ENCODE measurements around the gene MMP13.
A peak's percentile ranks its signal among the peaks of the same experiment; 100 is the strongest.

The MMP13 gene

DNA sequence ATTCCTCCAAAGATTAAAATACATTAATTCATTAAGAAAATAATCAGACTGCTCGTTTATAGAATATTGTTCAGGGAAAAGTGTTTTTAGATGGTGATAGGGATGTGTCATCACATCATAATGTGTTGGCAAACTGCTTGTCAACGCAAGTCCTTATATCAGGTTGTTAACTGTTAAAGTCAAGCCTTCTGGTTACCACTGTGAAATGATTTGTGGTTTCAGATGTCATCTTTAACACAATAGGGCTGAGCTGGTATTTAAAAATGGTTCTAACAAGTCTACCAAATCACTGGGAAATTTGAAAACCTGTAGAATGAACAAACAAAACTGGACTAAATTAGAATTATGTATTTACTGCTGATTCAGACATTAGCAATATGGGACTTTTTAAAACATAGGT lies 2.4 kb upstream of the MMP13 start:
- TF ChIP-seq BHLHE40 (IDR thresholded peaks at IDR 0.05; ENCODE audit: borderline replicate concordance), result no peak
- TF ChIP-seq, protein P1, sequence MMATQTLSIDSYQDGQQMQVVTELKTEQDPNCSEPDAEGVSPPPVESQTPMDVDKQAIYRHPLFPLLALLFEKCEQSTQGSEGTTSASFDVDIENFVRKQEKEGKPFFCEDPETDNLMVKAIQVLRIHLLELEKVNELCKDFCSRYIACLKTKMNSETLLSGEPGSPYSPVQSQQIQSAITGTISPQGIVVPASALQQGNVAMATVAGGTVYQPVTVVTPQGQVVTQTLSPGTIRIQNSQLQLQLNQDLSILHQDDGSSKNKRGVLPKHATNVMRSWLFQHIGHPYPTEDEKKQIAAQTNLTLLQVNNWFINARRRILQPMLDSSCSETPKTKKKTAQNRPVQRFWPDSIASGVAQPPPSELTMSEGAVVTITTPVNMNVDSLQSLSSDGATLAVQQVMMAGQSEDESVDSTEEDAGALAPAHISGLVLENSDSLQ (IDR thresholded peaks at IDR 0.05), result peak; percentile 65; the same call in 1 of the 2 replicates
- DNase-seq (ENCODE audit: extremely low spot score), result no peak
- POLR2A ChIA-PET, result no interaction called here
- CTCF ChIA-PET, result no interaction called here

DNA sequence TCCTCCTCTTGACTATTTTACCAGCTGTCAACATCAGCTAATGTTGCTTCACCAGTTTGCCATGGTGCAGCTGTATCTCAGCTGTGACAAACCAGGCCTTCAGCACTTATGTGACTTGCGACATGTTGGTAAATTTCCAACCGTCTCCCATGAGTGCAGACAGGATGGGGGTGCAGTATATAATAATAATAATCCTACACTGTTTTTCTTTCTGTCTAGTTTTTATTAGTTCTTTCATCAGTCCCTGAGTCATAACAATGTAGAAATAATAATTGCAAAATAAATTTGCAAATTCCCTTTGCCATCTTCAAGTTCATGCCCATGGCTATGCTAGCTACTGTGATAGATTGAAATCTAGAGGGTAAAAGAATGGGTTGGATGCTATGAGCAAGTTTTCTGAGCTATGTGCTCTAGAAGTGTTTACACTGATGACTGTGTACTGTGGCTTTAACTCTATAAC lies 4.9 kb downstream of the MMP13 start:
- CTCF ChIA-PET, result no interaction called here
- no peak for TF ChIP-seq ELF4 (IDR thresholded peaks at IDR 0.05)
- no peak for TF ChIP-seq FOXM1 (IDR thresholded peaks at IDR 0.05; ENCODE audit: borderline replicate concordance)
- no peak for TF ChIP-seq L3MBTL2 (conservative IDR thresholded peaks at IDR 0.05)
- no peak for TF ChIP-seq FOXA1 (IDR thresholded peaks at IDR 0.05)
- no peak for TF ChIP-seq FOXK2 (IDR thresholded peaks at IDR 0.05)
- TF ChIP-seq SP1 (IDR thresholded peaks at IDR 0.05), result no peak
- TF ChIP-seq ZNF384 (IDR thresholded peaks at IDR 0.05), result no peak
- no peak for TF ChIP-seq CTBP1 (IDR thresholded peaks at IDR 0.05; ENCODE audit: borderline replicate concordance)
- no peak for TF ChIP-seq HDGF (IDR thresholded peaks at IDR 0.05; ENCODE audit: borderline replicate concordance)
- TF ChIP-seq, protein P1 (IDR thresholded peaks at IDR 0.05), result no peak
- no peak for DNase-seq (ENCODE audit: extremely low spot score)
- POLR2A ChIA-PET, result no interaction called here

DNA sequence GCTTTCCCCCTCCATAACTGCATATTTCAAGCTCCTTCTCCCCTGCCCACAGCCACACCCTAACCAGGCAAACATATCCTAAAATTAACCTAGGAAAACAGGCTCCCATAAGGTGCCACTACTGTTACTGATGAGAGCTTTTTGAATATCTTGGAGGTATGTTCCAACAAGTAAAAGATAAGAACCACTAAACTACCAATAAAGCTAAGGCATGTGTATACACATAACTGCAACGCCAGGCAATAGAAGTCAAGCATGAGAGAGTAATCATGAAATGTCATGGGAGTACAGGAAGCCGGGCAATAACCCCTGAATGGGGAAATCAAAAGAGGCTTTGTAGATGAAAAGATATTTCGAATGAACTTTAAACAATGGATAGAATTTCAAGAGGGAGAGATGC lies 9.3 kb downstream of the MMP13 start:
- CTCF ChIA-PET, result no interaction called here
- POLR2A ChIA-PET, result no interaction called here
- DNase-seq (ENCODE audit: extremely low spot score), result no peak
- TF ChIP-seq HDGF (IDR thresholded peaks at IDR 0.05; ENCODE audit: borderline replicate concordance) (no peak), SUZ12 (IDR thresholded peaks at IDR 0.05) (no peak), ELF4 (IDR thresholded peaks at IDR 0.05) (no peak), CTBP1 (IDR thresholded peaks at IDR 0.05; ENCODE audit: borderline replicate concordance) (no peak), ARNT (IDR thresholded peaks at IDR 0.05) (no peak), NFRKB (IDR thresholded peaks at IDR 0.05) (no peak), FOXA1 (IDR thresholded peaks at IDR 0.05) (no peak), FOXK2 (IDR thresholded peaks at IDR 0.05) (no peak), ZNF384 (IDR thresholded peaks at IDR 0.05) (no peak), BHLHE40 (IDR thresholded peaks at IDR 0.05; ENCODE audit: borderline replicate concordance) (no peak), SP1 (IDR thresholded peaks at IDR 0.05) (no peak), L3MBTL2 (conservative IDR thresholded peaks at IDR 0.05) (no peak), FOXM1 (IDR thresholded peaks at IDR 0.05; ENCODE audit: borderline replicate concordance) (no peak)
- TF ChIP-seq, protein P1 (IDR thresholded peaks at IDR 0.05), result no peak

DNA sequence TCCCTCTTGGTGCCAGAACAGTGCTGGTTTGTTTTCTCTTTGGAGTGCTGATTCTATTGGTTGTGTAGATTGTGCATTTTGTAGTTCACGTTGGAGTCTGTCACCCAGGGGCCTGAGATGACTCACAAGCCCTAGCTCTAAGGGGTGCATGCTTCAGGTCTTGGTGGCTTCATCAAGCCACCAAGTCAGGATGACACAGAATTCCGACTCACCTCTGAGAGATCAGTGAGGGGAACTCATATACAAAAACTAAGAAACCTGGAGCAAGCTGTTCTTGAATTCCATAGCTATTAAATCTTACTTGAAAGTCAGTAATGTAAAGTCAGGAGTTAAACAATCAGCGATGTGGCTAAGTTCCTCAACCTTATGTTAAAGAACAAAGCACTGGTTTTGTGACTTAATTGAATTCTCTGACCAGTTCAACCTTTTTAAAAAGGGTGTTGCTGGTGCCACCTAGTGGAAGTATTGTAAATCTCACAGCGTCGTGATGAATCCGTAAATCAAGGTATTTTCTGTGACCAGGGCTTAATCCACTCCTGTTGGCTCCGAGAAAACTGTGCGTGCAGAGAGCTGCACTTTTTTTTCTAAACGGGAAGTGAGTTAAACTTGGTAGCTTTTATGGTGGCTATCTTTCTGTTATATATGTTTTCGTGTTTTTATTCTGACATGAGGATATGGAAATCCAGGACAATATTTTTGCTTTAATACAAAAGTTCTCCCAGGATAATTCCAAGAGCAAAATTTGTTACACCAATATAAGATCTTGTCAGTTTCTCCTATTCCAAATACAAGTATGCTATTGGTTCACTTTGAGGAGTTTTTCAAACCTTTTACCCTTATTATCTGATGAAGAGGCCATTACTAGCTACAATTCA lies 14.6 kb downstream of the MMP13 start:
- ChIA-PET POLR2A (no interaction called here), CTCF (interaction anchor here (0.7 to 1.3 kb wide), 9 partner anchors 13 to 522 kb away, joined by 3 to 14 read pairs (median 3); no protein-coding TSS in a partner anchor)
- TF ChIP-seq ZNF384 (IDR thresholded peaks at IDR 0.05) (no peak), FOXM1 (IDR thresholded peaks at IDR 0.05; ENCODE audit: borderline replicate concordance) (no peak), L3MBTL2 (conservative IDR thresholded peaks at IDR 0.05) (no peak), ARNT (IDR thresholded peaks at IDR 0.05) (no peak)
- peak; percentile 72 for DNase-seq (ENCODE audit: extremely low spot score)

DNA sequence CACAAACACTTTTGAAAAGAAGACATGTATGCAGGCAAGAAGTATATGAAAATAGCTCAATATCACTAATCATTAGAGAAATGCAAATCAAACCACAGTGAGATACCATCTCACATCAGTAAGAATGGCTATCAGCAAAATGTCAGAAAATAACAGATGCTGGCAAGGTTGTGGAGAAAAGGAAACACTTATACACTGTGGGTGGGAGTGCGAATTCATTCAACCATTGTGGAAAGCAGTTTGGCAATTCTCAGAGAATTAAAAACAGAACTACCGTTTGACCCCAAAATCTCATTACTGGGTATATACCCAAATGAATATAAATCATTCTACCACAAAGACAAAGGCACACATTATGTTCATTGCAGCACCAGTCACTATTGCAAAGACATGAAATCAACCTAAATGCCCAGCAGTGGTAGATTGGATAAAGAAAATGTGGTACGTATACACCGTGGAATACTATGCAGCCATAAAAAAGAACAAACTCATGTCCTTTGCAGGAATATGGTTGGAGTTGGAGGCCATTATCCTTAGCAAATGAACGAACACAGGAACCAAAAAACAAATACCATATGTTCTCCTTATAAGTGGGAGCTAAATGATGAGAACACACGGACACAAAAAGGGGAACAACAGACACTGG lies 18.5 kb downstream of the MMP13 start:
- CTCF ChIA-PET, result interaction anchor here (0.6 kb wide), 2 partner anchors 23 to 135 kb away, joined by 3 read pairs; no protein-coding TSS in a partner anchor
- TF ChIP-seq FOXA1 (IDR thresholded peaks at IDR 0.05) (no peak), BHLHE40 (IDR thresholded peaks at IDR 0.05; ENCODE audit: borderline replicate concordance) (no peak), FOXK2 (IDR thresholded peaks at IDR 0.05) (no peak), TARDBP (IDR thresholded peaks at IDR 0.05) (no peak), L3MBTL2 (conservative IDR thresholded peaks at IDR 0.05) (no peak), ZNF384 (IDR thresholded peaks at IDR 0.05) (no peak), ARNT (IDR thresholded peaks at IDR 0.05) (no peak), HDGF (IDR thresholded peaks at IDR 0.05; ENCODE audit: borderline replicate concordance) (no peak), ELF4 (IDR thresholded peaks at IDR 0.05) (no peak), NFRKB (IDR thresholded peaks at IDR 0.05) (no peak), FOXM1 (IDR thresholded peaks at IDR 0.05; ENCODE audit: borderline replicate concordance) (no peak), SP1 (IDR thresholded peaks at IDR 0.05) (no peak)
- TF ChIP-seq, protein P1 (IDR thresholded peaks at IDR 0.05), result no peak
- DNase-seq (ENCODE audit: extremely low spot score), result no peak
- POLR2A ChIA-PET, result no interaction called here

DNA sequence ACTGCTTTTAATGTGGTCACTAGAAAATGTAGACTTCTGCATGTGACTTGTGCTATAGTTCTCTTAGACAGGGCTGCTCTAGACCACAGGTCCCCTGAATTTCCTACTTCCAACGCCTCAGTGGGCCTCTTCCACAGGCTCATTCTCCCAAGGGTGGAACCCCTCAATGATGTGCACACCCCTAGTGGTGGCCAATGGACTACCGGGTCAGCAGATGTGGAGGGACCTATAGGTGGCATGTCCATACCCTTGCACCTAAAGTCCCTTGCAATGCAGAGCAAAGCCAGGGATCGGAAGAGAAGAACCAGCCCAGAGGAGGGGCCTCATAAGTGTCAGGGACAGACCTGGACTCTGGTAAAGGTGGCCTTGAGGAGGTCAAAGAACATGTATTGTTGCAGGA lies 20.0 kb downstream of the MMP13 start:
- ChIA-PET POLR2A (no interaction called here), CTCF (no interaction called here)
- TF ChIP-seq SP1 (IDR thresholded peaks at IDR 0.05), result no peak
- no peak for TF ChIP-seq CTBP1 (IDR thresholded peaks at IDR 0.05; ENCODE audit: borderline replicate concordance)
- TF ChIP-seq NFRKB (IDR thresholded peaks at IDR 0.05), result no peak
- no peak for TF ChIP-seq ARNT (IDR thresholded peaks at IDR 0.05)
- TF ChIP-seq, protein P1 (IDR thresholded peaks at IDR 0.05), result no peak
- TF ChIP-seq L3MBTL2 (conservative IDR thresholded peaks at IDR 0.05), result no peak
- no peak for TF ChIP-seq BHLHE40 (IDR thresholded peaks at IDR 0.05; ENCODE audit: borderline replicate concordance)
- no peak for TF ChIP-seq LEF1 (IDR thresholded peaks at IDR 0.05; ENCODE audit: borderline replicate concordance)
- no peak for TF ChIP-seq HDGF (IDR thresholded peaks at IDR 0.05; ENCODE audit: borderline replicate concordance)
- TF ChIP-seq ELF4 (IDR thresholded peaks at IDR 0.05), result no peak
- no peak for TF ChIP-seq FOXA1 (IDR thresholded peaks at IDR 0.05)
- TF ChIP-seq FOXK2 (IDR thresholded peaks at IDR 0.05), result no peak
- no peak for DNase-seq (ENCODE audit: extremely low spot score)

All from HEK293T (cell line).